ENCODE results near the gene EPHX1. TPM values are rescaled to one million over a fixed set of nuclear protein-coding genes. Genes with fewer than 3 reads are reported as not detected.
A peak's percentile ranks its signal among the peaks of the same experiment; 100 is the strongest.

The EPHX1 gene
- total and polyA plus RNA-seq, 4 donors = 31.7 to 115 (median 98.5) TPM

- no peak overlapping the region for H3K9ac ChIP-seq (ENCODE audit: insufficient read depth in 1 of 2, low read length in 2 of 2)
- WGBS, 2 donors = 75% methylated on average over 4 of the region's 4 CpGs
Observed at GRCh38 chr1:225878282-225878681, 68.4 kb downstream of the EPHX1 start.

GRCh38 chr1:225879521-225880221 lies 69.7 kb downstream of the EPHX1 start:
- no peak overlapping the region for H3K9ac ChIP-seq (ENCODE audit: insufficient read depth in 1 of 2, low read length in 2 of 2)
- peaks cover 20 to 44% (median 27%) of the 10 kb centered on the region in 5 donors for H3K4me1 ChIP-seq (ENCODE audit: control insufficient read depth in 5 of 5, insufficient read depth in 5 of 5, low read length in 5 of 5)
- H3K9me3 ChIP-seq (ENCODE audit: control insufficient read depth in 4 of 4, insufficient read depth in 3 of 4, low read length in 3 of 4) = no peaks in the 10 kb centered on the region
- no peak for TF ChIP-seq CTCF (IDR thresholded peaks at IDR 0.05; ENCODE audit: control extremely low read depth, extremely low read depth)
- H3K36me3 ChIP-seq (ENCODE audit: control insufficient read depth in 4 of 4, insufficient read depth in 4 of 4, low read length in 4 of 4) = peaks cover 0 to 16% (median 11%) of the 10 kb centered on the region in 4 donors
- no peak for ATAC-seq (ENCODE audit: insufficient read depth, low FRiP score)
- peak overlapping the region in 1 of 2 donors; percentile 97 for H3K27ac ChIP-seq (ENCODE audit: low read depth in 1 of 2, low read length in 1 of 2)
- 41 to 45% methylated on average over 8 of the region's 8 CpGs for WGBS, 2 donors
- H3K4me3 ChIP-seq = no peak overlapping the region
- no peaks in the 10 kb centered on the region for H3K27me3 ChIP-seq (ENCODE audit: control insufficient read depth in 3 of 3, insufficient read depth in 3 of 3, low read length in 2 of 3)
- peak in 2 of 3 donors; percentile 57 to 65 for DNase-seq

More at GRCh38 chr1:225878282-225878681, 68.4 kb downstream of the EPHX1 start:
- no peak for ATAC-seq (ENCODE audit: insufficient read depth, low FRiP score)
- peak overlapping the region in 1 of 2 donors; percentile 43 for H3K27ac ChIP-seq (ENCODE audit: low read depth in 1 of 2, low read length in 1 of 2)
- peaks cover 20 to 44% (median 27%) of the 10 kb centered on the region in 5 donors for H3K4me1 ChIP-seq (ENCODE audit: control insufficient read depth in 5 of 5, insufficient read depth in 5 of 5, low read length in 5 of 5)
- H3K9me3 ChIP-seq (ENCODE audit: control insufficient read depth in 4 of 4, insufficient read depth in 3 of 4, low read length in 3 of 4) = no peaks in the 10 kb centered on the region
- DNase-seq = no peak
- TF ChIP-seq CTCF (IDR thresholded peaks at IDR 0.05; ENCODE audit: control extremely low read depth, extremely low read depth) = no peak
- H3K4me3 ChIP-seq = no peak overlapping the region
- H3K36me3 ChIP-seq (ENCODE audit: control insufficient read depth in 4 of 4, insufficient read depth in 4 of 4, low read length in 4 of 4) = peaks cover 4 to 24% (median 21%) of the 10 kb centered on the region in 4 donors
- H3K27me3 ChIP-seq (ENCODE audit: control insufficient read depth in 3 of 3, insufficient read depth in 3 of 3, low read length in 2 of 3) = no peaks in the 10 kb centered on the region

- DNase-seq (no peak), ATAC-seq (ENCODE audit: insufficient read depth, low FRiP score) (no peak)
- peak overlapping the region in 1 of 2 donors; percentile 97 for H3K27ac ChIP-seq (ENCODE audit: low read depth in 1 of 2, low read length in 1 of 2)
- H3K9me3 ChIP-seq (ENCODE audit: control insufficient read depth in 4 of 4, insufficient read depth in 3 of 4, low read length in 3 of 4) = no peaks in the 10 kb centered on the region
- H3K36me3 ChIP-seq (ENCODE audit: control insufficient read depth in 4 of 4, insufficient read depth in 4 of 4, low read length in 4 of 4) = peaks cover 0 to 15% (median 9%) of the 10 kb centered on the region in 4 donors
- no peak overlapping the region for H3K4me3 ChIP-seq
- no peak for TF ChIP-seq CTCF (IDR thresholded peaks at IDR 0.05; ENCODE audit: control extremely low read depth, extremely low read depth)
- no peak overlapping the region for H3K9ac ChIP-seq (ENCODE audit: insufficient read depth in 1 of 2, low read length in 2 of 2)
- 57 to 68% methylated on average over 2 of the region's 2 CpGs for WGBS, 2 donors
- peaks cover 20 to 44% (median 27%) of the 10 kb centered on the region in 5 donors for H3K4me1 ChIP-seq (ENCODE audit: control insufficient read depth in 5 of 5, insufficient read depth in 5 of 5, low read length in 5 of 5)
- H3K27me3 ChIP-seq (ENCODE audit: control insufficient read depth in 3 of 3, insufficient read depth in 3 of 3, low read length in 2 of 3) = no peaks in the 10 kb centered on the region
Observed at GRCh38 chr1:225880222-225880588, 70.3 kb downstream of the EPHX1 start.

Measured in lung (tissue), 12 donors.